Stimulated activated CD8-positive, alpha-beta memory T cell treated with anti-CD3 and anti-CD28 coated beads, Interleukin-7, amount 100 ng/mL, for 1 hour (primary cell): ENCODE data around the gene MVB12A.

Experiments used
- DNase-seq, 2 donors: peaks; one replicate each; pipeline ENCODE4 v3.0.0-alpha.2; 2020; ENCODE audit warnings: low read depth in 2 of 2

Gene MVB12A

GRCh38 chr19:17404621-17405249 is 15.1 kb upstream of the MVB12A start:
- DNase-seq = no peak

GRCh38 chr19:17405250-17406045 is 14.4 kb upstream of the MVB12A start, which contains the start of gene BST2:
BST2 (minus strand) TSS chr19:17405630; CDS start chr19:17405575, 55 bp downstream.
- no peak for DNase-seq

GRCh38 chr19:17406046-17406886 is 13.6 kb upstream of the MVB12A start:
- DNase-seq = no peak

- no peak for DNase-seq
Measured at GRCh38 chr19:17406887-17407196, 13.0 kb upstream of the MVB12A start.

- no peak for DNase-seq
Measured at GRCh38 chr19:17409990-17410389, 9.9 kb upstream of the MVB12A start.

GRCh38 chr19:17411801-17412200 is 8.0 kb upstream of the MVB12A start:
- no peak for DNase-seq

- DNase-seq = no peak
Measured at GRCh38 chr19:17414097-17414496, 5.8 kb upstream of the MVB12A start.

- no peak for DNase-seq
Measured at GRCh38 chr19:17415121-17415520, 4.7 kb upstream of the MVB12A start.

- no peak for DNase-seq
Measured at GRCh38 chr19:17418710-17419109, 1.1 kb upstream of the MVB12A start.

- no peak for DNase-seq
Measured at GRCh38 chr19:17419154-17419620, 660 bp upstream of the MVB12A start.

GRCh38 chr19:17420475-17420924 is 653 bp downstream of the MVB12A start:
- DNase-seq = no peak

GRCh38 chr19:17421942-17422341 is 2.1 kb downstream of the MVB12A start:
- DNase-seq = no peak

GRCh38 chr19:17423429-17424208 is 3.8 kb downstream of the MVB12A start:
- DNase-seq = no peak

GRCh38 chr19:17424743-17425365 is 5.0 kb downstream of the MVB12A start:
- DNase-seq = no peak

GRCh38 chr19:17429641-17430113 is 9.8 kb downstream of the MVB12A start:
- DNase-seq = no peak

GRCh38 chr19:17431417-17431816 is 11.6 kb downstream of the MVB12A start:
- DNase-seq = no peak

GRCh38 chr19:17435218-17435617 is 15.4 kb downstream of the MVB12A start:
- no peak for DNase-seq

GRCh38 chr19:17436094-17436873 is 16.4 kb downstream of the MVB12A start:
- no peak for DNase-seq

GRCh38 chr19:17436874-17437267 is 17.0 kb downstream of the MVB12A start:
- no peak for DNase-seq
